ENCODE measurements around the gene ZSCAN10.
"Not testable (repeated sequence)": the region's sequence is repeated elsewhere in the genome, so short reads cannot be mapped to it uniquely, and the experiment has no call there.

The ZSCAN10 gene

DNA sequence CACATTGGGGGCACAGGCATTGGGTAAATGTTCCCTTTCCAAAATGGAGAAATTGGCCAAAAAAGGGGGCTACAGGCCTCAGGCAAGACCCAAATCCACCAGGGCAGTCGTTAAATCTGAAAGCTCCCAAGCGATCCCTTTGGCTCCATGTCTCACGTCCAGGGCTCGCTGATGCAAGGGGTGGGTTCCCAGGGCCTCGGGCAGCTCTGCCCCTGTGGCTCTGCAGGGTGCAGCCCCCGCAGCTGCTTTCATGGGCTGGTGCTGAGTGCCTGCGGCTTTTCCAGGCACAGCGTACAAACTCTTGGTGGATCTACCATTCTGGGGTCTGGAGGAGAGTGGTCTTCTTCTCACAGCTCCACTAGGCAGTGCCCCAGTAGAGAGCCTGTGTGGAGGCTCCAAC, 15.7 kb downstream of the ZSCAN10 start:
- DNase-seq = not testable (repeated sequence)

GRCh38 chr16:3081957-3082356, 17.1 kb downstream of the ZSCAN10 start:
- not testable (repeated sequence) for DNase-seq

DNA sequence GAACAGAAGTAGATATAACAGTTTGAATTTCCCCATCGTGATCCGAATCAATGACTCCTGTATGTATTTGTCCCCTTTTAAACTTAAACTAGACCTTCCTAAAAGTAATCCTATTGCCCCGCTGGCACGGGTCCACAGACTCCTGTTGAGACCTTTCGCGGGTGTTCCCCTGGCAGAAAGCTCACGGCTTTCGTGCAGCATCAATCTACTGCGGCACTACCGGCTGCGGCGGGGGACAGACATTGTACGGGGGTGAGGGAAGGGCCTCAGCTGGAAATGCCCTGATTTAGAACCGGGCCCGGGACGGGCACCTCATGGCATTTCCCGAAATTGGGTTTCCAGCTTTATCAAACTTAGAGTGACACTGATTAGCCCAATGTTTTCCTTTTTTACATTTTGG, 19.1 kb downstream of the ZSCAN10 start:
- DNase-seq = no peak

- no peak for DNase-seq
These were observed 22.5 kb downstream of the ZSCAN10 start for GRCh38 chr16:3076577-3076976.

GRCh38 chr16:3075946-3076345, 23.1 kb downstream of the ZSCAN10 start:
- DNase-seq = not testable (repeated sequence)

- no peak for DNase-seq
These were observed 23.6 kb downstream of the ZSCAN10 start for GRCh38 chr16:3075523-3075915.

DNA sequence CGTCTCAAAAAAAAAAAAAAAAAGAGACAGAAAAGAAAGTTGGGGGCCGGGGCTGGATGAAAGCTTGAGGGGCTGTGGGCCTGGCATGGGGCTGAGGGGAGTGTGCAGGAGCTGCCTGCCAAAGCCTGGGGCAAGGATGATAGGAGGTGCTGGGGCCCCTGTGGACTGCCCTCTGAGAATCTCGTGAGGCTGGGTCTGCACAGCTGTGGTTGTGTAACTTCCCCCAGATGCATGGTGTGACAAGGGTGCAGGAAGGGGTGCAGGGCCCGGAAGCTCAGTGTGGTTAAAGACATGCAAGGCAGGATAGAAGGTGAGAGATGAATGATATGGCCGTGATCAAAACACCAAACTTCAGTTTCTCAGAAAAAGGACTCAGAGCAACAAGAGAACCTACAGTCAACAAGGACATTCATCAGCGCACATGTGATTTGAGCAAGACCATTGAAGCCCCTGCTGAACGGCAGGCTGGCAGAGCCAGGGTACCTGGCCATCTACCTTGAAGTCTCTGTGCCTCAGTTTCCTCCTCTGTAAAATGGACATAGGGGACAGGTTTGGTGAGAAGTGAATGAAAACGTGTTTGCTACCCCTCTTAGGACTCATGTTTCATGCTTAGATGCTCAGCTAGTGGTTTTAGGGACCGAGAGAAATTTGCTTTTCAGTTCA, 24.1 kb downstream of the ZSCAN10 start:
- peak; percentile 50 to 70 for DNase-seq

DNA sequence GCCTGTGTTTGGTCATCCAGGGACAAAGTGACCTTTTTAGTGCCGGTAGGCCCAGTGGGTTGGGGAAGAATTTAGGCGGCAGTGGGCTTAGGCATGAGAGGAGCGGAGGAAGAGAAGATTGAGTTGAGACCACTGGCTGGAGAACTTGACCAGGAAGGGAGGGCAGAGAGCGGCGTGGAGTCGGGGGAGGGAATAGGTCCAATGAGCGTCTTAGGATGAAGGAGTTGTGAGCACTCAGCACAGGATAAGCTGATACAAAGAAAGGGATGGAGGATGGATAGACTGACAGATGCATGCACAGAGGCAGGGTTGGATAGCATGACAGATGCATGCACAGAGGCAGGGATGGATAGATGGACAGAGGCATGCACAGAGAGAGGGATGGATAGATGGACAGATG, 25.6 kb downstream of the ZSCAN10 start:
- no peak for DNase-seq

- DNase-seq = not testable (repeated sequence)
These were observed 26.4 kb downstream of the ZSCAN10 start for GRCh38 chr16:3072576-3073263.

DNA sequence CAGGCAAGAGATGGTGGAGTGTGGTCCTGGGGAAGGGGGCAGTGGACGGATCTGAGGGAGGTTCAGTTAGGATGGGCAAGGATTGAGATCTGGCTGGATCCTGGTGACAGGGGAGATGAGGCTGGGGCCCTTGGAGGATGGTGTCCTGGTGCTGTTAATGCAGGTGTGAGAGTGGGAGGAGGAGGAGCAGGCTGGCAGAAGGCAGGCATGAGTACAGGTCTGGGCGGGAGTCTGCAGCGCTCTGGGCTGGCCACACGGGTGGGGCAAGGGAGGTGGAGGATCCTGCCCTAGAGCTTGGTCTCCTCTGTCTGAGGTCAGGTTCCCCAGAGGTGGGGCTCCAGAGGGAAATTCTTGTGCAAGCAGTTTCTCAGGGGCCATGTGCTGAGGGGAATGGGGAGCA, 26.9 kb downstream of the ZSCAN10 start:
- not testable (repeated sequence) for DNase-seq

DNA sequence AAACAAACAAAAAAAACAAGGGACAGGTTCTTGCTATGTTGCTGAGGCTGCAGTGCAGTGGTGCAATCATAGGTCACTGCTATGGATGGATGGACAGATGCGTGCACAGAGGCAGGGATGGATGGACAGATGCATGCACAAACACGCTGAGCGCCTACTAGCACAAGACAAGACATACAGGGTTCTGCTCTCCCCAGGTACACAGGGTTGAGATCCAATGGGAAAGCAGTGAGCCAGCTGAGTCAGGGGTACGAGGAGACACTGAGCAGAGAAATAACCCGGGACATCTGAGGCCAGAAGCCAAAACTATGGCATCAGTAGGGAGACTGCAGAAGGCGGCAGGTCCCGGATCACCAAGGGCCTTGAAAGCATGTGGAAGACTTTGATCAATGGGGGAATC, 27.4 kb downstream of the ZSCAN10 start:
- DNase-seq = no peak

GRCh38 chr16:3070608-3071111, 28.4 kb downstream of the ZSCAN10 start:
- DNase-seq = no peak

DNA sequence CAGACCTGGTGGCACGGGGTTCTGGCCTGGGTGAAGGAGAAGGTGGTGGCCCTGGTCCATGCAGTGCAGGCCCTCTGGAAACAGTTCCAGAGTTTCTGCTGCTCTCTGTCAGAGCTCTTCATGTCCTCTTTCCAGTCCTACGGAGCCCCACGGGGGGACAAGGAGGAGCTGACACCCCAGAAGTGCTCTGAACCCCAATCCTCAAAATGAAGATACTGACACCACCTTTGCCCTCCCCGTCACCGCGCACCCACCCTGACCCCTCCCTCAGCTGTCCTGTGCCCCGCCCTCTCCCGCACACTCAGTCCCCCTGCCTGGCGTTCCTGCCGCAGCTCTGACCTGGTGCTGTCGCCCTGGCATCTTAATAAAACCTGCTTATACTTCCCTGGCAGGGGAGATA, 29.9 kb downstream of the ZSCAN10 start:
- DNase-seq = not testable (repeated sequence)

GRCh38 chr16:3068487-3068886, 30.6 kb downstream of the ZSCAN10 start:
- DNase-seq = no peak

DNA sequence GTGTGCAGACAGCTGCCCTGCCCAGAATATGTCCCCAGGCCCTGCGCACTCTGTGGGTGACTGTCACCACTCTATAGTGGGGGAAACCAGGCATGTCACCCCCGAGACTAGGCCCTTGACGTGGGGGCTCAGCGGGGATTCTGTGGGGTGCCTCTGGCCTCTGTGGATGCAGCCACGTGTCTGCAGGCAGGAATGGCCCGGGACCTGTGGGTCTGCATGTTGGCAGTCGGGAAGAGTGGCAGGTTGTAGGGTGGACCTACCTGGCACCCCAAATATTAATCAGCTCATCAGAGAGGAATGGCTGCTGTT, 32.7 kb downstream of the ZSCAN10 start:
- DNase-seq = no peak

GRCh38 chr16:3065742-3066439, 33.2 kb downstream of the ZSCAN10 start:
- DNase-seq = no peak

DNA sequence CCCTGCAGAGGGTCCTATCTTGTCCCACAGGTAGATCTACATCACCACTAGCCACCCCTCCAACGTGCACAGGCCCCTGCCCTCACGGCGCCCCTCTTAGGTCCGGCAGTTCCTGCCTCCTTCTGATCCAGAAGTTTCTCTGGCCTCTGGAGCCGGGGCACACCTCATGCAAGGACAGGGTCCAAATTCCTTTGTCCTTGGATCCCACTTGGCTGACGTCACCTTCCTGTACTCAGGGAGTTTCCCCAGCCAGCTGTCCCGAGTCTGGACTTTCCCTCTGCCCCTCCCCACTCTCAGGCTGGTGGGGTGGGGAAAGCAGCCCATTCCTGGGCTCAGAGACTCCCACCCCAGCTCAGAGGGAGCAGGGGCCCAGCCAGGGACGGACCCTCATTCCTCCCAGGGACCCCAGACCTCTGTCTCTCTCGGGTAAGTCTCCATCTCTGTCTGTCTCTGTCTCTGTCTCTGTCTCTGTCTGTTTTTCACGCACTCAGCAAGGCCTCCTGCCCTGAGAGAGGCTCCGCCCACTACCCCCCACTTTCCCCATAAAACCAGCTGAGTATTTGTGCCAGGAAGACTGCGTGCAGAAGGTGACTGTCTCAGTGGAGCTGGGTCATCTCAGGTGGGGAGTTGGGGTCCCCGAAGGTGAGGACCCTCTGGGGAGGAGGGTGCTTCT, 33.9 kb downstream of the ZSCAN10 start, which contains the start of gene IL32:
Gene IL32 (plus strand): TSS at position 572 of the 673 bp plus-strand sequence. CDS start 172 bp downstream, outside the sequence.
- DNase-seq = peak; percentile 66 to 74

GRCh38 chr16:3063625-3064386, 35.3 kb downstream of the ZSCAN10 start:
- no peak for DNase-seq

DNA sequence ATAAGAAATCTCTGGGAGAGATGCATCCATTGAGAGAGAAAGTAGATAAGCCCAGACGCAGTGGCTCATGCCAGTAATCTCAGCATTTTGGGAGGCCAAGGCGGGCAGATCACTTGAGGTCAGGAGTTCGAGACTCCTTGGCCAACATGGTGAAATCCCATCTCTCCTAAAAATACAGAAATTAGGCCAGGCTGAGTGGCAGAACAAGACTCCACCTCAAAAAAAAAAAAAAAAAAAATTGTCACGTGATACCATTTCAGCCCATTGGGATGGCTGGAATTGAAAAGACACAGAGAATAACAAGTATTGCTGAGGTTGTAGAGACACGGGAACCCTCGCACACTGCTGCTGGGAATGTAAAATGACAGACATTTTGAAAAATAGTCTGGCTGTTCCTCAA, 36.5 kb downstream of the ZSCAN10 start:
- no peak for DNase-seq

- no peak for DNase-seq
These were observed 38.6 kb downstream of the ZSCAN10 start for GRCh38 chr16:3060339-3061127.

GRCh38 chr16:3059723-3060242, 39.3 kb downstream of the ZSCAN10 start:
- no peak for DNase-seq

Measured in stimulated activated CD4-positive, alpha-beta T cell treated with anti-CD3 and anti-CD28 coated beads, Interleukin-4, amount 100 ng/mL, for 4 hours (primary cell).